GM18520 (cell line): ENCODE results near the gene HIVEP1.

Experiments
- ATAC-seq: cut with Tn5 transposase; IDR thresholded peaks from one replicate; pipeline ENCODE4 v1.9.1; 2021; ENCODE audit not compliant: unreplicated experiment

Gene HIVEP1

DNA sequence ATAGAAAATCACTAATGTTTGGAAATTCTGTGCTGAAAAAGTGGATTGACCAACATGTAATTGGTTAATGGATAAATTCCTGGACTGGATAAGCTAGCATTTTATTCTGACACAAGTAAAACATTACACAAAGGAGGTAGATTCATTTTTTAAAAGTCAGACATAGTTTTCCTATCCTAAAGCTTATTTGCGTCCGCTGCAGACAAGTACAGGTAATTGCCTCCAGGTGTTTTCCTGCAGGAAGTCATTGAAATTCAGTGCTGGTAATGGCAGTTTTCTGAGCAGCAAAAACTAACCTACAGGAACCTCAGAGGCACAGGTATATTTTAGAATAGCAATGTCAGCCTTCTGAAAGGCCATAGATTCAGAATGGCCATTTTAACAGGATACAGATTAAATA is 20.0 kb upstream of the HIVEP1 start:
- ATAC-seq = no peak

DNA sequence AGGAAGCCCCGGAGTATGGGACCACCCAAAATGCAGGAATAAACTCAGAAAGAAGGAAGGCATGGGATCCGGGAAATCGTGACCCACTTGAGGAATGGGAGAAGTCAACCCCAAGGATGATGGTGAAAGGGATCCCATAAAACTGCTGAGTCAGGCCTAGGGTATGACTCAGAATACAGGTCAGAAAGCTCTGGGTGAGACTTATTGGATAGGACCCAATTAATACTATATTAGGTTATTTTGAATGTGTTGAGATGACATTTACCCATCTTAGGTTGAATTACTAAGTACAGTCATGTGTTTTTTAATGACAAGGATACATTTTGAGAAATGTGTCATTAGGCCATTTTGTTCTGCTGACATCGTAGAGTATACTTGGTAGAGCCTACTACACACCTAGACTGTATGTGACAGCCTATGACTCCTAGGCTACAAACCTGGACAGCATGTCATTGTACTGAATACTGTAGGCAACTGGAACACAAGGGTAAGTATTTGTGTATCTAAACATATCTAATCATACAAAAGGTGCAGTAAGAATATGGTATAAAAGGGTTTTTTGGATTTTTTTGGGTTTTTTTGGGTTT is 17.1 kb upstream of the HIVEP1 start:
- ATAC-seq = no peak

DNA sequence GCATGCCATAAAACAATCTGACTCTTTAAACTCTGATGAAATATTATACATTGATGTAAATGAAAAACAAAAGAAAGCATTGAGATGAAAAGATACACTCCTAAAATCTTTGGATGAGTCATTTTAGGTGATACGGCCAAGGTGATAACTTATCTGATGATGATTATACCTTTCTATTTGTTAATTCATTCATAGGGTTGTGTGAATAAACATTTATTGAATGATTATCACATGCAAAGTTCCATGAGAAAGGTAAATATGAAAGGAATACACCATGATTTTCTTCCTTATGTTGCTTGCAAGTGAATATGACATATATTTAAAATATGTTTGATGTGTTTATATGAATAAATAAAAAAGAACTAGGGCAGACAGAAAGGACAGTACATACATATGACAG is 15.4 kb upstream of the HIVEP1 start:
- ATAC-seq = no peak

DNA sequence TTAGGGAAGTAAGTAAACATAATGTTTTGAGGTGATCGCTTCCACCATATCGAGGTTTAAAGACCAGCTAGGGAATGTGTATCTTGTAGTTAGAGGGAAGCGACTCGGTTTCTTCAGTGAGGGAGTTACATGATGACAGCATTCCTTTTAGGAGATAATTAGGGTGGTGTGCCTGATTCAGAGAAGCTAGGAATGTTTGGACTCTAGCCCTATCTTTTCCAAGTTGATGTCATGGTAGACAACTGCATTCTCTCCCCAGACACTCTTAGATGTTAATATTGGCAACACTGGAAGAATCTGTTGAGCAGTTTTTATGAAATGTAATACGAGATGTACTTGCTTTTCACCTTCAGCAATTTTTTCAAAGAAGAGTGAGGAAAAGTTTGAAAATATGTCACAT is 12.9 kb upstream of the HIVEP1 start:
- no peak for ATAC-seq

- ATAC-seq = no peak
Observed at GRCh38 chr6:12000174-12000573, 11.9 kb upstream of the HIVEP1 start.

DNA sequence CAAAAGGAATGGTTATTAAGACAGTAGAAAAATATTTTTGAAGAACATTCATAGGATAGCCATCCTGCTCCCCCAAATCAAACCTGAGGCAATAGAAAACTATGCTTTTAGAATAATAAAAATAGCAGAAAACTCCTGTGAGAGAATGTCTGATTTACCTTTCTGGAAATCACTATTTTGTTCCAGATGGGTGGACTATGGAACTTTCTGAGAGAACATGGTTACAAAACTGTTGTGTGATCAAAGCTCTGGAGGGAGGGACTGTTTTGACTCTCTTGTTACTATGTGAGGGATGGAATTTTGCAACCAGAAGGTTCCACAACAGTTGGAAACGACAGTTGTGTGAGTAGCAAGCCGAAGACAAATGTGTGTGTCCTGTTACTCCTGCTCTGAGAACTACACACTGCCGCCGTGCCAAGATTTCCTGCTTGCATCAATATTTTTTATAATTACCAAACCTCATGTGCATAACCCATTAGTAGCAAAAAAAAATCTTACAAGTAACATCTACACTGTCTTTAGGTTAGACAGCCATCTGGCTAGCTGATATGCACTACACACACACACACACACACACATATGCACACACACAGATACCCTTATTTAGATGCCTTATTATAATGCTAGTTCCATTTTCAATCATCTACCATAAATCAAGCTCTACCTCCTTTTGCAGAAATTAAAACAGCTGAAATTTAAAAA is 11.0 kb upstream of the HIVEP1 start:
- no peak for ATAC-seq

DNA sequence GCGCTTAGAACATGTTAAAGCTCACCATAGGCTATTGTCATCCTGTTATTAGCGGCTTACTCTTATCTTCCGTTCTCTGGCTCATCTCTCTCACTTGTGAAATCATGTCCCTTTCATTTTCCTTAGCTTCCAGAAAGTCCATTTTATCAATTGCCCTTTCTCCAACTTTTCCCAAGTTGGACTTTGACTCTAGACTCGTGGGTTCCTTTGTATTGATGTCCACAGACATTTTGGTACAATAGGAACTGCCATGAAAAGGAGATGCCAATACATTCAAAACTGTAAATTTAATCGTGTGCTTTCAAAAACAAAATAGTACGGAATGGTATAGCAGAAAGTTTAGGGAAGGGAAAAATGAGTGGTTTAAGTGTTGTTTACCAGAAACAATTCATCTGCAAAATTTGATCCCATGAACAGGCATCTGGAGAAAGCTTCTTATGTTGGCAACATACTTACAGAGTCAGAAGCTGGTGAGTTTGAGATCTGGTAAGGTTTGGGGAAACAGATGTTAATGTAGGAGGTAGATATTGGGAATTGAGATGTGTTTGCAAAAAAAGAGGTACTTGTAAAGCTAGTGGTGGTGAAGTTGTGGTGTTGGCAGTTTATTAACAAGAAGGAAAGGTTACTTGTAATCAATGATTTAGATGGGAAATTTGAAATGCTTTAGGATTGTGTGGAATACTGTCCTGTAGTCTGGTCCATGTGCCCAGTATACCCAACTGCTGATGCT is 10.2 kb upstream of the HIVEP1 start:
- no peak for ATAC-seq

DNA sequence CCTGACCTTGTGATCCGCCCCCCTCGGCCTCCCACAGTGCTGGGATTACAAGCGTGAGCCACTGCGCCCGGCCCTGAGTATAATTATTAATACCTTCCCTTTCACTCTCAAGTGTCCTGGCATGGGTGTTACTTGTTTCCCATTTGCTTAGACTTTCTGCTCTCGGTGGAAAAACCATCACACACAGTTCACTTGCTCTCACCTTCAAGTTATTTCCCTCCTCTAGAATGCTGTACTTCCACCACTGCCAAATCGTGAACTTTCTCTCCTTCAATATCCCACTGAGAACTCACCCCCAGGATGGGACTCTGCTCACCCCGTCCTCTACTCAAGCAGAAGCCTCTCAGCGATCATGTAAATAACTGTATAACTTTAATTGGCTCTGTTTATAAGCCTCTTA is 4.6 kb upstream of the HIVEP1 start:
- ATAC-seq = no peak

GRCh38 chr6:12007887-12008286 is 4.2 kb upstream of the HIVEP1 start:
- no peak for ATAC-seq

- ATAC-seq = no peak
Observed at GRCh38 chr6:12008366-12009179, 3.5 kb upstream of the HIVEP1 start.

GRCh38 chr6:12009180-12009685 is 2.9 kb upstream of the HIVEP1 start:
- ATAC-seq = no peak

- no peak for ATAC-seq
Observed at GRCh38 chr6:12009876-12010634, 2.1 kb upstream of the HIVEP1 start.

- ATAC-seq = peak; percentile 20
Observed at GRCh38 chr6:12010635-12011275, 1.4 kb upstream of the HIVEP1 start.

- peak; percentile 31 for ATAC-seq
Observed at GRCh38 chr6:12011276-12012037, 655 bp upstream of the HIVEP1 start.

- ATAC-seq = no peak
Observed at GRCh38 chr6:12012558-12013306, 620 bp downstream of the HIVEP1 start.

DNA sequence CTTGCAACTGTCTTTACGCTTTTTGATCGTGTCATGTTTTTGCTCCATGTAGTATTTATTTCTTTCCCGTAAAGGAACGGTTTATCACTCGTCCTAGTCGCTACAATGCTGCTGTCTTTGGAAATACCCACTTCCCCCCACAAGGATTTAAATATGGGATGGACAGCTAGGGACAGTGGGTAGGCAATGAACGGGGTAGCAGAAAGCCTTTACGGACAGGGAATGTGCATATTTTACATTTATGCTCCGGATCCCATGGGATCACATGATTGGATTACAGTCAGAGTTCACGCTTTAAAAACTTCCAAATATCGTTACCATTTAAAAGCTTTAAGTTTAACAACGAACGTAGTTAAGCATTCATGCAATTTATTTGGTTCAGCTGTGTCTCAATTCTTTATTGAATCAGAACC is 1.2 kb downstream of the HIVEP1 start:
- no peak for ATAC-seq

DNA sequence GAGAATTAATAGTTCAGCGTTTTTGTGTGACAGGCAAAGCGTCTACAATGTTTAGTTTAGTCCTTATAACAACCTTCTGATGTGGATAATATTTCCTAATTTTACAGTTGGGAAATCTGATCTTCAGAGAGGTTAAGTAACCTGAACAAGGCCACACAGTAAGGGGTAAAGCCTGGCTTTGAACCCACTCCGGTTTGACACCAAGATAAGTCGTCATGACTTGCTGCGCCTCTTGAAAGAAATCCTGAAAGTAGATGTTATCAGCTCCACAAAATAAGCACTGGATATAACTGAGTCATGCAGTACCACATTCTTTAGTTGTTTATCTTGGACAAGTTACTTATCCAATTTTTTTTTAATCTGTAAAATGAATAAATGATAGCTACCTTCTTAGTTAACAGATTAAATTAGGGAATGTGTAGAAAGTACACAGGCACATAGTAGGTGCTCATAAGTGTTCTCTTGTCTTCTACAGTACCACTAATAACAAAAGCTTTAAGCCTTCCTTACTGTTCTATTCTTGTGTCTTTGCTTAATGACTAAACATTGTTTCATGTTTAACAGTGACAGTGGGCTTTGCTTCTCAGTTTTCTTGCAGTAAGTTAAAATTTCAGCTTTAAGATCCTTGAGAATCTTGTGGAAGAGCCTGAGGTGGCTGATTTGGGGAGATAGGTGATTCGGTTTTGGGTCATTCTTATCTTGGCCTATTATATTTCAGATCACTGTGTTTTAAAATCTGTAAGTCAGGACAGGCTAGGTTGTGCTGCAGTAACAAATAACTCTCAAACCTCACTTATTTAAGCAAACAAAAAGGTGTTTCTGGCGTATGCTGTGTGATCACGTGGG is 2.1 kb downstream of the HIVEP1 start:
- no peak for ATAC-seq

DNA sequence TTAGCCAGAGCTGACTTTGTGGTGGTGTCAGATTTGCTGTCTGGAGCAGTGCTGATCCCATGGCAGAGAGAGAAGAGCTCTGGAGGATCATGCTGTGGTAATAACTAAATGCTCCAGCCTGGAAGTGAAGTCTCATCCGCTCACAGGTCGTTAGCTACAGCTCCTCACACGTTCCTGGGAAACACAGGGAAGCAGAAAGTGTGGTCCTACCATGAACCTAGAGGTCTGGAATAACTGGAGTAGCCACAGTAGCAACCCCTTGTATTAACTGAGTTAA is 2.7 kb downstream of the HIVEP1 start:
- ATAC-seq = no peak
